ENCODE data around the gene MANBA.

MANBA gene

DNA sequence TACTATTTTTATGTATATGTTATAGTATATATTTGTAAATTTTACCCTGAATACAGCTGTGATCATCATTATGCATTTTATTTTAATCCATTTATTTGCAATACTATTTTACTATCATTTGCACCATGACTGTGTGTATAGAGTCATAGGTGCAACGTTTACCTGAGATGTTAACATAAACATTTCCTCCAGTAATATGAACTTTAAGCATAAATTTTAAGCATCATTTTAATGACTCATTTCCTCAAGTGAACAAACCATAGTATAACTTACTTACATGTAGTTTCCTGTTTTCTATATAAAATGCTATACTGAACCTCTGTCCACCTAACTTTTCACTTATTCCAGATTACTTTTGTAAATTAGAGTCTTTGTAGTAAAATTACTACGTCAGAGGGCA lies 166.8 kb downstream of the MANBA start:
- no peak for DNase-seq (ENCODE audit: low read depth in 2 of 2)

DNA sequence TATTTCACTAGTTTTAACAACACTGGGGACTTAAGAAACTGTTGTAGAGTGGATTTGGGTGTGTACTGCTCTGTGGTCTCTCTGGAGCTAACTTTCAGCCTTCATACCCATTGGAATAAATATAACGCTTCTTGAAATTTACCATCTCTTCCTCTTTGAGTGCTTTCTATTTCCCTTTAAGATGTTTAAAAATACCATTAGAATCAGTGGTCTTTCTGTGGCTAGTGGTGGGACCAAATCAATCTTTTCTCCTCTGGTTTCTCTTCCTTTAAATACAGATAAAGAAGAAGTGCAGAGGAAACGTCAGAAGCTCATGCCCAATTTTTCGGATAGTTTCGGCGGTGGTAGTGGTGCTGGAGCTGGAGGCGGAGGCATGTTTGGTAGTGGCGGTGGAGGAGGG lies 167.6 kb downstream of the MANBA start:
- no peak for DNase-seq (ENCODE audit: low read depth in 2 of 2)

DNA sequence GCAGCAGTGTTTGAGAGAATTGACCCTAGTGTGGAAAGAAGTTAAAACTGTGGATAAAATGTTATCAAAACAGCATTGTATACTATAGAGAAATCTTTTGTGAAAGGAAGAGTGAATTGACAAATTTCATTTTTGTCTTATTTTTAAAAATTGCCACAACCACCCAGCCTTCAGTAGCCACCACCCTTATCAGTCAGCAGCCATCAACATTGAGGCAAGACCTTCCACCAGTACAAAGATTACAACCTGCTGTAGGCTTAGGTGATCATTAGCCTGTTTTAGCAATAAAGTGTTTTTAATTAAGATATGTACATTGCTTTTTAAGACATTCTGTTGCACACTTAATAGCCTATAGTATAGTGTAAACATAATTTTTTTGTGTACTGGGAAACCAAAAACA lies 168.5 kb downstream of the MANBA start:
- no peak for DNase-seq (ENCODE audit: low read depth in 2 of 2)

DNA sequence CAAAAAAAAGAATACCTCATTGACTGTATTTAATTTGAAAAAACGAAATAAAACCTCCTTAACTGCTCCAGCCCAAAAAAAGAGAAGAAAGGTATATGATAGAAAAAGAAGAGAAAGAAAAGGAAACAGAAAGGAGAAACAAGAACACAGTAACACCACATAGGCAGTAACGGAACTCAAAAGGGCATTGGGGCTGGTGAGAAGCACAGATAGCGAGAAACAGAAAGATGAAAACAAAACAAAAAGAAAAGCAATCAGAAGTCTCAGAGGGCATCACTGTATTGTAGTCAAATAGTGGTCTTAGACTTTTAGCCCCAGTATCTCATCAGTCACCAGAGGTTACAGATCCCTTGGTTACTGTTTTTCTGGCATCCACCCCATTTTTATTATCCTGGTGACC lies 171.0 kb downstream of the MANBA start:
- DNase-seq (ENCODE audit: low read depth in 2 of 2), result no peak

DNA sequence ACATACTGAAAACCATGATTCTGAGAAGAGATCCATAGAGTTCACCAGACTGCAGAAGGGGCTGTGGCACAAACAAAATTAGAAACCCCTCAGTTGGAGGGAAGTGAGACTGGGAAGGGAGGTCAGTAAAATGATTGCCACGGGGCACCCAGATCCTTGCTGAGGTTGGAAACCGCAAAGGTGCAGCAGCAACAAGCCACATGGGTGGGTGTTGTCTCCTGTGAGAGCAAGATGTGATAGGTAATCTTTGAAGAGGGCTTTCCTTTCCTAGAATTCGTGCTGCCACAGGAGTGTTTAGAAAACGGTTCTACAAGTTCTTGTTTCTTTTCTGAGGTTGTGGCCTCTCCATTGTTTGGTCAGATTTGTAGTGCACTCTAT lies 174.1 kb downstream of the MANBA start:
- DNase-seq (ENCODE audit: low read depth in 2 of 2), result no peak

DNA sequence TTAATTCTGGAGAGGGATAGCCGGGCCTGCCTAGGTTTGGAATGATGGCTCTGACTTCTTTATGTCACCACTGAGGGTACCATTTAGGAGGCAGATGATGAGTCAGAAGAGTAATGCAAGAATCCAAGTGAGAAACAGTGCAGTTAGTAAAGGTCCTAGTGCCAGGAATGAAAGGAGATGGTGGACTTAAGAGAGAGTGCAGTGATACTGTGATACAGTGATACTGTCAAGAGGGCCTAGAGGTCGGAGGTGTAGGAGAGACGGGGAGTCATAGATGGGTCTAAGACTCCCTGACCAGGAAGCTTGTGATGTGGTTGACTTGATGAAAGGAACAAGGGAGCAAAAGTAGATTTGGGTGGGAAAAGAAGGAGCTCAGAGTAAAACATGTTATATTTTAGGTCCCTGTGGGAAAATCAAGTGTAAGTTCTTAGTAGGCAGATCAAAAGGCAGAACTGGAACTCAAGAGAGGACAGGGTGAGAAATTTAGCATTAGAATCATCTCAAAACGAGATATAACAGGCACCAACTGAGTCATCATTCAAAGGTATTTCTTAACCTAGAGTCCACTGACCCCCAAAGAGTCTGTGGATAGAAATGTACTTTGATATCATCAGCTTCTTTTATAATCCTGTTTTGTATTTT lies 174.6 kb downstream of the MANBA start:
- no peak for DNase-seq (ENCODE audit: low read depth in 2 of 2)

DNA sequence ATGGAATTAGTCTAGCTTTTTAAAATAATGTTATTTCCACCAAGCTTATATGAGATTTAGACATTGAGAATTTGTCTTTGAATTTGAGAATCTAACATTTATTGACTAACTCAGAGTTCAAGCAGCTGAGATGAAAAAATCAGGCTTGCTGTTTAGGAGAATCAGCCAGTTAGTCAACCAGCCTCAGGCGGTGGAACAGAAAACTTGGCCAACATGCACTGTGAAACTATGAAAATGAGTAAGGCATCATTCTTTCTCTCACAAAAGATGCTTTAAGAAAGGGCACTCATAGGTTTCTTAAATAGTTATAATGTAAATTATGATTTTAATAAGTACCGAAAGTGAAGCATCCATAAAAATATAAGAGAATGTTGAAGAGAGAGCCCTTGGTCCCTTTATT lies 175.4 kb downstream of the MANBA start:
- no peak for DNase-seq (ENCODE audit: low read depth in 2 of 2)

DNA sequence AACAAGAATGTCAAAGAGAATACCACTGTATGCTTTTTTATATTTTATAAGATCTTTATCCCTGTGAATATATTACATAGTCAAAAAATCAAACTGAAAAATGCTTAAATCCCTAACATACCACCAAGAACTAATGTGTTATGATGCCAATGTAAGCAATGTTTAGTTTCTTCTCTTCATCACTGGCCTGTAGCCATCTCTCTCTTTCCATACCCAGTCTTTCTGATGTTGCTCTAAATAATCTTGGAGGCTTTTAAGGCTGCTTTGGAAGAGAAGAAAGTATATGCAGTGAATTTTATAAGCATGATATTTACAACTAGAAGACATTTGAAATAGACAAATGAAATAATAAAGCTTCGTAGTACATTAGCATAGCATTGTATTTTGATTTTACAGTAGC lies 176.7 kb downstream of the MANBA start:
- DNase-seq (ENCODE audit: low read depth in 2 of 2), result no peak
